H1 (cell line): ENCODE measurements around the gene RAD9A.

Experiments used
- CEBPB ChIP-seq: IDR thresholded peaks from 2 replicates; pipeline ENCODE4 v1.6.1; 2012; ENCODE audit warnings: low read depth, low read length
- CTCF ChIP-seq, 3 experiments: IDR thresholded peaks; 1 replicate in 2 of 3; 2 replicates in 1 of 3; pipeline versions ENCODE4 v1.5.1 to v1.6.1; 2011; ENCODE audit warnings: low read length in 3 of 3, mild to moderate bottlenecking in 3 of 3, inconsistent platforms in 2 of 3, low read depth in 1 of 3, moderate library complexity in 1 of 3; ENCODE audit not compliant: insufficient read depth in 1 of 3; ENCODE audit errors: control extremely low read depth in 1 of 3
- EP300 ChIP-seq, 2 experiments: IDR thresholded peaks; 1 replicate in 1 of 2; 2 replicates in 1 of 2; pipeline ENCODE4 v1.6.1; 2011 to 2012; ENCODE audit warnings: low read depth in 2 of 2, low read length in 2 of 2, mild to moderate bottlenecking in 2 of 2, borderline replicate concordance in 1 of 2, inconsistent platforms in 1 of 2, moderate library complexity in 1 of 2
- GABPA ChIP-seq: IDR thresholded peaks from 2 replicates; pipeline ENCODE4 v1.6.1; 2011; ENCODE audit warnings: mild to moderate bottlenecking, low read length, moderate library complexity, borderline replicate concordance; ENCODE audit not compliant: insufficient read depth
- JUND ChIP-seq: IDR thresholded peaks from 2 replicates; pipeline ENCODE4 v1.6.1; 2011; ENCODE audit warnings: mild to moderate bottlenecking, improper control_type of control experiment, low read length
- POLR2A ChIP-seq, 2 experiments: IDR thresholded peaks; 1 replicate in 1 of 2; 2 replicates in 1 of 2; pipeline ENCODE4 v1.6.1; 2011; ENCODE audit warnings: low read depth in 2 of 2, low read length in 2 of 2, mild to moderate bottlenecking in 2 of 2; ENCODE audit errors: control extremely low read depth in 1 of 2
- SIX5 ChIP-seq: IDR thresholded peaks from 2 replicates; pipeline ENCODE4 v1.6.1; 2011; ENCODE audit warnings: mild to moderate bottlenecking, low read depth, low read length
- TAF7 ChIP-seq: optimal IDR thresholded peaks from 2 replicates; pipeline ENCODE3; 2011; ENCODE audit warnings: low read depth, mild to moderate bottlenecking, inconsistent platforms, low read length, moderate library complexity, borderline replicate concordance

GRCh38 chr11:67422891-67423290 is 31.1 kb downstream of the RAD9A start:
- TF ChIP-seq TAF7 (no peak), CTCF (IDR thresholded peaks at IDR 0.05; ENCODE audit: control extremely low read depth in 1 of 3, insufficient read depth in 1 of 3, low read depth in 1 of 3, low read length in 3 of 3) (no peak), SIX5 (no peak), EP300 (IDR thresholded peaks at IDR 0.05; ENCODE audit: borderline replicate concordance in 1 of 2, low read depth in 2 of 2, low read length in 2 of 2) (no peak), POLR2A (IDR thresholded peaks at IDR 0.05; ENCODE audit: control extremely low read depth in 1 of 2, low read depth in 2 of 2, low read length in 2 of 2) (no peak), GABPA (no peak), CEBPB (no peak), JUND (no peak)
